ENCODE results near the gene CAMKK2.

Gene CAMKK2

DNA sequence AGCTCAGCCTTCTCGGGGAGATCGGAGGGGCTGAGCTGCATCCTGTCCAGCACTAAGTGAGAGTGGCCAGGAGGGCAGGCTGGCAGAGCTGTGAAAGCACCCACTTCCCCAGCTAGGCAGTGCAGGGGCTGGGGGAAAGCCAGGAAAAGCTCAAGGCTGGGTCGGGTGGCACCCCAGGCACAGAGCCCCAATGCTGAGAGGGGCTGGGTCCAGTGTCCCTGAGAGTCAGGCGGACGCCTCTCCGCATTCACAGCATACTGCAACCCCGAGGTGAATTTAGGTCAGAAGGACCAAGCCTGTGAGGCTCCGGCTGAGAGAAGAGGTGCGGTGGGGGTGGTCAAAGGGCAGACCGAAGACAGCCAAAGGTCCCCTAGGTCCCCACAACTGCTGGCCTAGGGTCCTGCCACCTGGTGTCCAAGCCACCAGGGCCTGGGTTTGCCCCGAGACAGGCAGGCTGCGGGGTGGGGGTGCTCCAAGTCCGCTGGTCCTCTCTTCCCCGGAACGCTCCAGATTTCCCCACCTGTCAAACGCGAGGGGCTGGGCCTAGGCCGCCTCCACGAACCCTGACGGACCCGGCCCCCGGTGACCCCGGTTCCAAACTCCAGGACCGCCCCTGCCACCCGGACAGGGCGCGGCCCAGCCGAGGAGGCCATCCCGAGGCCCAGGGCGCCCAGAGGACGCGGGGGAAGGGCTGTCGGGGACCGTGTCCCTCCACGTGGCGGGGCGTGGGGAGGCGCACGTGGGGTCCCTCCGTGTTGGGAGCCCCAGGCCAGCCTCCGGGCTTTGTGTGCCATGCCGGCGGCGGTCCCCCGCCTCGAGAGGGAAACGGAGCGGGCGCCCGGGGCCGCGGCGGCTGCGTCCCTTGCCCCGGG lies 527 bp downstream of the CAMKK2 start (continued):
- TF ChIP-seq, protein P1, sequence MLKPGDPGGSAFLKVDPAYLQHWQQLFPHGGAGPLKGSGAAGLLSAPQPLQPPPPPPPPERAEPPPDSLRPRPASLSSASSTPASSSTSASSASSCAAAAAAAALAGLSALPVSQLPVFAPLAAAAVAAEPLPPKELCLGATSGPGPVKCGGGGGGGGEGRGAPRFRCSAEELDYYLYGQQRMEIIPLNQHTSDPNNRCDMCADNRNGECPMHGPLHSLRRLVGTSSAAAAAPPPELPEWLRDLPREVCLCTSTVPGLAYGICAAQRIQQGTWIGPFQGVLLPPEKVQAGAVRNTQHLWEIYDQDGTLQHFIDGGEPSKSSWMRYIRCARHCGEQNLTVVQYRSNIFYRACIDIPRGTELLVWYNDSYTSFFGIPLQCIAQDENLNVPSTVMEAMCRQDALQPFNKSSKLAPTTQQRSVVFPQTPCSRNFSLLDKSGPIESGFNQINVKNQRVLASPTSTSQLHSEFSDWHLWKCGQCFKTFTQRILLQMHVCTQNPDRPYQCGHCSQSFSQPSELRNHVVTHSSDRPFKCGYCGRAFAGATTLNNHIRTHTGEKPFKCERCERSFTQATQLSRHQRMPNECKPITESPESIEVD (tag by site-specific recombination; IDR thresholded peaks at IDR 0.05) = no peak
- TF ChIP-seq SP3 (tag by site-specific recombination; IDR thresholded peaks at IDR 0.05) (peak; percentile 57), ZNF621 (tag by site-specific recombination; IDR thresholded peaks at IDR 0.05) (no peak), ZNF221 (tag by site-specific recombination; IDR thresholded peaks at IDR 0.05; ENCODE audit: borderline replicate concordance) (no peak), ZNF2 (tag by site-specific recombination; IDR thresholded peaks at IDR 0.05) (no peak), RBAK (tag by site-specific recombination; IDR thresholded peaks at IDR 0.05) (no peak), ZNF366 (tag by site-specific recombination; conservative IDR thresholded peaks at IDR 0.05) (no peak), ZNF23 (tag by site-specific recombination; IDR thresholded peaks at IDR 0.05; ENCODE audit: borderline replicate concordance) (no peak), TRIM28 (IDR thresholded peaks at IDR 0.05; ENCODE audit: borderline replicate concordance, low read length) (no peak), ZFP37 (tag by site-specific recombination; IDR thresholded peaks at IDR 0.05) (no peak), IKZF3 (tag by site-specific recombination; IDR thresholded peaks at IDR 0.05) (no peak), ZNF701 (tag by site-specific recombination; IDR thresholded peaks at IDR 0.05) (no peak), KLF9 (tag by site-specific recombination; IDR thresholded peaks at IDR 0.05; ENCODE audit: low read depth) (peak; percentile 33; the same call in 1 of the 2 replicates), ZNF266 (tag by site-specific recombination; IDR thresholded peaks at IDR 0.05; ENCODE audit: low read depth) (no peak), ZNF777 (tag by site-specific recombination; IDR thresholded peaks at IDR 0.05; ENCODE audit: borderline replicate concordance) (no peak), ZNF600 (tag by site-specific recombination; IDR thresholded peaks at IDR 0.05) (no peak), ZNF596 (tag by site-specific recombination; IDR thresholded peaks at IDR 0.05) (peak; percentile 4; the same call in 1 of the 2 replicates), ZNF660 (tag by site-specific recombination; IDR thresholded peaks at IDR 0.05) (no peak), ZBTB21 (tag by site-specific recombination; IDR thresholded peaks at IDR 0.05) (no peak)
- TF ChIP-seq, protein P2, sequence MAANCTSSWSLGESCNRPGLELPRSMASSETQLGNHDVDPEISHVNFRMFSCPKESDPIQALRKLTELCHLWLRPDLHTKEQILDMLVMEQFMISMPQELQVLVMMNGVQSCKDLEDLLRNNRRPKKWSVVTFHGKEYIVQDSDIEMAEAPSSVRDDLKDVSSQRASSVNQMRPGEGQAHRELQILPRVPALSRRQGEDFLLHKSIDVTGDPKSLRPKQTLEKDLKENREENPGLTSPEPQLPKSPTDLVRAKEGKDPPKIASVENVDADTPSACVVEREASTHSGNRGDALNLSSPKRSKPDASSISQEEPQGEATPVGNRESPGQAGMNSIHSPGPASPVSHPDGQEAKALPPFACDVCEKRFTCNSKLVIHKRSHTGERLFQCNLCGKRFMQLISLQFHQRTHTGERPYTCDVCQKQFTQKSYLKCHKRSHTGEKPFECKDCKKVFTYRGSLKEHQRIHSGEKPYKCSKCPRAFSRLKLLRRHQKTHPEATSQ (tag by site-specific recombination; IDR thresholded peaks at IDR 0.05) = no peak
- TF ChIP-seq, protein P3, sequence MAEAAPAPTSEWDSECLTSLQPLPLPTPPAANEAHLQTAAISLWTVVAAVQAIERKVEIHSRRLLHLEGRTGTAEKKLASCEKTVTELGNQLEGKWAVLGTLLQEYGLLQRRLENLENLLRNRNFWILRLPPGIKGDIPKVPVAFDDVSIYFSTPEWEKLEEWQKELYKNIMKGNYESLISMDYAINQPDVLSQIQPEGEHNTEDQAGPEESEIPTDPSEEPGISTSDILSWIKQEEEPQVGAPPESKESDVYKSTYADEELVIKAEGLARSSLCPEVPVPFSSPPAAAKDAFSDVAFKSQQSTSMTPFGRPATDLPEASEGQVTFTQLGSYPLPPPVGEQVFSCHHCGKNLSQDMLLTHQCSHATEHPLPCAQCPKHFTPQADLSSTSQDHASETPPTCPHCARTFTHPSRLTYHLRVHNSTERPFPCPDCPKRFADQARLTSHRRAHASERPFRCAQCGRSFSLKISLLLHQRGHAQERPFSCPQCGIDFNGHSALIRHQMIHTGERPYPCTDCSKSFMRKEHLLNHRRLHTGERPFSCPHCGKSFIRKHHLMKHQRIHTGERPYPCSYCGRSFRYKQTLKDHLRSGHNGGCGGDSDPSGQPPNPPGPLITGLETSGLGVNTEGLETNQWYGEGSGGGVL (tag by site-specific recombination; IDR thresholded peaks at IDR 0.05) = no peak
- TF ChIP-seq, protein P4, sequence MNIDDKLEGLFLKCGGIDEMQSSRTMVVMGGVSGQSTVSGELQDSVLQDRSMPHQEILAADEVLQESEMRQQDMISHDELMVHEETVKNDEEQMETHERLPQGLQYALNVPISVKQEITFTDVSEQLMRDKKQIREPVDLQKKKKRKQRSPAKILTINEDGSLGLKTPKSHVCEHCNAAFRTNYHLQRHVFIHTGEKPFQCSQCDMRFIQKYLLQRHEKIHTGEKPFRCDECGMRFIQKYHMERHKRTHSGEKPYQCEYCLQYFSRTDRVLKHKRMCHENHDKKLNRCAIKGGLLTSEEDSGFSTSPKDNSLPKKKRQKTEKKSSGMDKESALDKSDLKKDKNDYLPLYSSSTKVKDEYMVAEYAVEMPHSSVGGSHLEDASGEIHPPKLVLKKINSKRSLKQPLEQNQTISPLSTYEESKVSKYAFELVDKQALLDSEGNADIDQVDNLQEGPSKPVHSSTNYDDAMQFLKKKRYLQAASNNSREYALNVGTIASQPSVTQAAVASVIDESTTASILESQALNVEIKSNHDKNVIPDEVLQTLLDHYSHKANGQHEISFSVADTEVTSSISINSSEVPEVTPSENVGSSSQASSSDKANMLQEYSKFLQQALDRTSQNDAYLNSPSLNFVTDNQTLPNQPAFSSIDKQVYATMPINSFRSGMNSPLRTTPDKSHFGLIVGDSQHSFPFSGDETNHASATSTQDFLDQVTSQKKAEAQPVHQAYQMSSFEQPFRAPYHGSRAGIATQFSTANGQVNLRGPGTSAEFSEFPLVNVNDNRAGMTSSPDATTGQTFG (tag by site-specific recombination; IDR thresholded peaks at IDR 0.05; ENCODE audit: borderline replicate concordance) = no peak
- TF ChIP-seq, protein P5, sequence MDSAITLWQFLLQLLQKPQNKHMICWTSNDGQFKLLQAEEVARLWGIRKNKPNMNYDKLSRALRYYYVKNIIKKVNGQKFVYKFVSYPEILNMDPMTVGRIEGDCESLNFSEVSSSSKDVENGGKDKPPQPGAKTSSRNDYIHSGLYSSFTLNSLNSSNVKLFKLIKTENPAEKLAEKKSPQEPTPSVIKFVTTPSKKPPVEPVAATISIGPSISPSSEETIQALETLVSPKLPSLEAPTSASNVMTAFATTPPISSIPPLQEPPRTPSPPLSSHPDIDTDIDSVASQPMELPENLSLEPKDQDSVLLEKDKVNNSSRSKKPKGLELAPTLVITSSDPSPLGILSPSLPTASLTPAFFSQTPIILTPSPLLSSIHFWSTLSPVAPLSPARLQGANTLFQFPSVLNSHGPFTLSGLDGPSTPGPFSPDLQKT (IDR thresholded peaks at IDR 0.05; ENCODE audit: borderline replicate concordance, low read depth, low read length) = no peak
- TF ChIP-seq, protein P6, sequence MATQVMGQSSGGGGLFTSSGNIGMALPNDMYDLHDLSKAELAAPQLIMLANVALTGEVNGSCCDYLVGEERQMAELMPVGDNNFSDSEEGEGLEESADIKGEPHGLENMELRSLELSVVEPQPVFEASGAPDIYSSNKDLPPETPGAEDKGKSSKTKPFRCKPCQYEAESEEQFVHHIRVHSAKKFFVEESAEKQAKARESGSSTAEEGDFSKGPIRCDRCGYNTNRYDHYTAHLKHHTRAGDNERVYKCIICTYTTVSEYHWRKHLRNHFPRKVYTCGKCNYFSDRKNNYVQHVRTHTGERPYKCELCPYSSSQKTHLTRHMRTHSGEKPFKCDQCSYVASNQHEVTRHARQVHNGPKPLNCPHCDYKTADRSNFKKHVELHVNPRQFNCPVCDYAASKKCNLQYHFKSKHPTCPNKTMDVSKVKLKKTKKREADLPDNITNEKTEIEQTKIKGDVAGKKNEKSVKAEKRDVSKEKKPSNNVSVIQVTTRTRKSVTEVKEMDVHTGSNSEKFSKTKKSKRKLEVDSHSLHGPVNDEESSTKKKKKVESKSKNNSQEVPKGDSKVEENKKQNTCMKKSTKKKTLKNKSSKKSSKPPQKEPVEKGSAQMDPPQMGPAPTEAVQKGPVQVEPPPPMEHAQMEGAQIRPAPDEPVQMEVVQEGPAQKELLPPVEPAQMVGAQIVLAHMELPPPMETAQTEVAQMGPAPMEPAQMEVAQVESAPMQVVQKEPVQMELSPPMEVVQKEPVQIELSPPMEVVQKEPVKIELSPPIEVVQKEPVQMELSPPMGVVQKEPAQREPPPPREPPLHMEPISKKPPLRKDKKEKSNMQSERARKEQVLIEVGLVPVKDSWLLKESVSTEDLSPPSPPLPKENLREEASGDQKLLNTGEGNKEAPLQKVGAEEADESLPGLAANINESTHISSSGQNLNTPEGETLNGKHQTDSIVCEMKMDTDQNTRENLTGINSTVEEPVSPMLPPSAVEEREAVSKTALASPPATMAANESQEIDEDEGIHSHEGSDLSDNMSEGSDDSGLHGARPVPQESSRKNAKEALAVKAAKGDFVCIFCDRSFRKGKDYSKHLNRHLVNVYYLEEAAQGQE (tag by site-specific recombination; IDR thresholded peaks at IDR 0.05) = no peak
- TF ChIP-seq, protein P7, sequence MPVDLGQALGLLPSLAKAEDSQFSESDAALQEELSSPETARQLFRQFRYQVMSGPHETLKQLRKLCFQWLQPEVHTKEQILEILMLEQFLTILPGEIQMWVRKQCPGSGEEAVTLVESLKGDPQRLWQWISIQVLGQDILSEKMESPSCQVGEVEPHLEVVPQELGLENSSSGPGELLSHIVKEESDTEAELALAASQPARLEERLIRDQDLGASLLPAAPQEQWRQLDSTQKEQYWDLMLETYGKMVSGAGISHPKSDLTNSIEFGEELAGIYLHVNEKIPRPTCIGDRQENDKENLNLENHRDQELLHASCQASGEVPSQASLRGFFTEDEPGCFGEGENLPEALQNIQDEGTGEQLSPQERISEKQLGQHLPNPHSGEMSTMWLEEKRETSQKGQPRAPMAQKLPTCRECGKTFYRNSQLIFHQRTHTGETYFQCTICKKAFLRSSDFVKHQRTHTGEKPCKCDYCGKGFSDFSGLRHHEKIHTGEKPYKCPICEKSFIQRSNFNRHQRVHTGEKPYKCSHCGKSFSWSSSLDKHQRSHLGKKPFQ (tag by site-specific recombination; IDR thresholded peaks at IDR 0.05) = no peak
